SJCRH30 (cell line): Measurements from ENCODE around the gene PTPN1. TPM values are rescaled to one million over a fixed set of nuclear protein-coding genes. Genes with fewer than 3 reads are reported as not detected.

Source experiments
- DNase-seq, 2 experiments: peaks; one replicate each; pipeline ENCODE4 v3.0.0-alpha.2; 2015 to 2020
- H3K27ac ChIP-seq: fragments of 250-450 bp; sonication (Bioruptor Pico); 2 replicates; pipeline ENCODE4 v1.5.1; 2020; ENCODE audit warnings: mild to moderate bottlenecking, moderate library complexity
- H3K27me3 ChIP-seq: fragments of 250-450 bp; sonication (Bioruptor Pico); 2 replicates; pipeline ENCODE4 v1.5.1; 2020; ENCODE audit warnings: mild to moderate bottlenecking, moderate library complexity
- H3K36me3 ChIP-seq: fragments of 250-450 bp; sonication (Bioruptor Pico); 2 replicates; pipeline ENCODE4 v1.5.1; 2020; ENCODE audit warnings: mild to moderate bottlenecking, moderate library complexity
- H3K4me1 ChIP-seq: fragments of 250-450 bp; sonication (Bioruptor Pico); 2 replicates; pipeline ENCODE4 v1.5.1; 2020; ENCODE audit warnings: mild to moderate bottlenecking, moderate library complexity
- H3K4me3 ChIP-seq: fragments of 250-450 bp; sonication (Bioruptor Pico); 2 replicates; pipeline ENCODE4 v1.5.1; 2020; ENCODE audit warnings: mild to moderate bottlenecking, moderate library complexity
- H3K9me3 ChIP-seq: fragments of 250-450 bp; sonication (Bioruptor Pico); replicated peaks from 2 replicates; pipeline ENCODE4 v1.5.1; 2020; ENCODE audit warnings: mild to moderate bottlenecking, moderate library complexity
- total RNA-seq: library from RNA; depleted of rRNA; stranded (reverse); fragments of >200 nt; shearing (Covaris generic); gene quantifications from 2 replicates; pipeline ENCODE4 v1.2.3, GENCODE V29; 2014

Gene PTPN1
- total RNA-seq, 1 experiment from 2014 or later, result 72.3 TPM

DNA sequence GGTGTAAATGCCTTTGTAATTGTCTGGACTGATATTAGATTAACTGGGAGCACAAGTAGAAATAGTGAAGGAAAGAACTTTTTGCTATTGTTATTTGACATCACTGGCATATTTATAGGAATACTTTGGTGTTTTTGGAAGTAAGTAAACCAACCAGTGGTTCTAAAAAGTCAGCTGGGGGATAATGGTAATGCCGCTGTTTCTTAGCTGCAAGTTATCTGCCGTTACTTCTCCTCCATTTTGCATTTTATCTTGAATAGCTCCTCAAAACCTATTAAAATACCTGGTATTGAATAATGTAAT lies 3.8 kb downstream of the PTPN1 start:
- Histone ChIP-seq H3K4me1 (peaks cover 34% of the 10 kb centered on the region), H3K27ac (no peak overlapping the region), H3K27me3 (no peaks in the 10 kb centered on the region), H3K36me3 (no peaks in the 10 kb centered on the region), H3K9me3 (no peaks in the 10 kb centered on the region), H3K4me3 (no peak overlapping the region)
- no peak for DNase-seq

GRCh38 chr20:50514750-50515149 lies 4.6 kb downstream of the PTPN1 start:
- Histone ChIP-seq H3K9me3 (no peaks in the 10 kb centered on the region), H3K4me3 (no peak overlapping the region), H3K36me3 (no peaks in the 10 kb centered on the region), H3K27ac (no peak overlapping the region), H3K27me3 (no peaks in the 10 kb centered on the region), H3K4me1 (peaks cover 30% of the 10 kb centered on the region)
- no peak for DNase-seq

GRCh38 chr20:50515471-50516106 lies 5.4 kb downstream of the PTPN1 start:
- peaks cover 3% of the 10 kb centered on the region; the same call in 1 of the 2 replicates for H3K36me3 ChIP-seq
- H3K9me3 ChIP-seq, result no peaks in the 10 kb centered on the region
- H3K4me1 ChIP-seq, result peaks cover 30% of the 10 kb centered on the region
- H3K27me3 ChIP-seq, result no peaks in the 10 kb centered on the region
- no peak for DNase-seq
- H3K27ac ChIP-seq, result no peak overlapping the region
- no peak overlapping the region for H3K4me3 ChIP-seq

DNA sequence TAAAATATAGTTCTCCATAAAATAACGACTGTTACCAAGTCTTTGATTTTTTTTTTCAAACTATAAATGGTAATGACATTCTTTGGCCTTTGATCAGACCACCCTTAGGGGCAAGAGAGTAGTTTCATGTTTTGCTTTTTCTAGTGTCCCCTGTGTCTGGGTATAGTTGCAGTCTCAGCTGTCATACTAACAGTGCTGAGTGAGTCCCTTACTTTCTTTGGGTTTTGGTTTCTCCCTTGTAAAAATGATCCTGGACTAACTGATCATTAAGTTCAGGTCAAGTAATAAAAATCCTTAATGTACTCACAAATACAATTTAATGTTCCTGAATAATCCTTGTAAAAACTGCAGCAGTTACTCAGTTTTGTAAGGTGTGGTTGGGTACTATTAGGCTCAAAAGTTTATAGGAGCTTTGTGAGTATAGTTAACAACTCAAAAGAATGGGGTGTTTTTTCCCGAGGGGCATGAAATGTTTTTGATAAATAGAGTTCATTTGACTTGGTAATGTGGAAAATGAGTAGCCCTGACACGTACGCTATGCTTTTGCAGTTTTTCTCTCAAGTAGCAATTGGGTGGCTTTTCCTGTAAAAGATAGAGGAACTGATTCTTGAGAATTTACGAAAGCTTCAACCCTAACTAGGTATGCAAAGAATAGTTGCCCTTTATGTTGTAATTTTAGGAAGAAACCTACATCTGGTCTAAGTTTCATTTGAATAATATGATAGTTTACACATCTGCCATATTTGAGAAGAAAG lies 6.2 kb downstream of the PTPN1 start:
- H3K27ac ChIP-seq, result no peak overlapping the region
- H3K4me1 ChIP-seq, result peaks cover 28% of the 10 kb centered on the region
- no peak for DNase-seq
- peaks cover 5% of the 10 kb centered on the region; the same call in 1 of the 2 replicates for H3K36me3 ChIP-seq
- H3K27me3 ChIP-seq, result no peaks in the 10 kb centered on the region
- no peak overlapping the region for H3K4me3 ChIP-seq
- no peaks in the 10 kb centered on the region for H3K9me3 ChIP-seq

DNA sequence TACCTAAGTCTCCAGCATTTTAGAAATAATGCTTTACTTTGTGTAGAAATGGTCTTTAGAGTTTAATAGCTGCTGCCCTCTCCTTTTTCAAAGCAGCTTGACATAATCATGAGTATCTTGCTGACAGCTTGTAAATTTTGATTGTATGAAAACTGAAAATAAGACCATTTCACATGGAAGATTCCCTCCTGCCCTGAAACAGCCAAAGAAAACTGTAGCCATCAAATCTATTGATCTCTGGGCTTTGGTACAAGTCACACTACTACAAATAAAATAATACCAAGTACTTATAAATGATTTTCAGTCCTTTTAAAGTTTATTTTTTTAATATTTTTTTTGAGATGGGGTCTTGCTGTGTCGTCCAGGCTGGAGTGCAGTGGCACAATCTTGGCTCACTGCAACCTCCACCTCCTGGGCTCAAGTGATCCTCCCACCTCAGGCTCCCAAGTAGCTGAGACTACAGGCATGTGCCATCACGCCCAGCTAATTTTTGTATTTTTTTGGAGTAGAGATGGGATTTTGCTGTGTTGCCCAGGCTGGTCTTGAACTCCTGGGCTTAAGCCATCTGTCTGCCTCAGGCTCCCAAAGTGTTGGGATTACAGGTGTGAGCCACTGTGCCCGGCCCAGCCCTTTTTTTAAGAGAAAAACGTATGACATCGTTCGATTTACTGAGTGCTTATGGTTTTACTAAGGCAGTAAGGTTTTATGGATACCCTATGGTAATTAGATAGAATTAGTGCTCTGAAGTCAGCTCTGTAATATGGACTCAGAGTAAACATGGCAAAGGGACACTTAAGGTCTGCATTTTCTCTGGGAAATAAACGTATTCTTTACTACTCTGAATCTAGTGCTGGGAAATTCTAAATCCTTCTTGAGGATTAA lies 7.0 kb downstream of the PTPN1 start:
- peaks cover 20% of the 10 kb centered on the region for H3K4me1 ChIP-seq
- H3K27ac ChIP-seq, result no peak overlapping the region
- no peak for DNase-seq
- H3K36me3 ChIP-seq, result peaks cover 7% of the 10 kb centered on the region; the same call in 1 of the 2 replicates
- no peaks in the 10 kb centered on the region for H3K27me3 ChIP-seq
- no peak overlapping the region for H3K4me3 ChIP-seq
- no peaks in the 10 kb centered on the region for H3K9me3 ChIP-seq

DNA sequence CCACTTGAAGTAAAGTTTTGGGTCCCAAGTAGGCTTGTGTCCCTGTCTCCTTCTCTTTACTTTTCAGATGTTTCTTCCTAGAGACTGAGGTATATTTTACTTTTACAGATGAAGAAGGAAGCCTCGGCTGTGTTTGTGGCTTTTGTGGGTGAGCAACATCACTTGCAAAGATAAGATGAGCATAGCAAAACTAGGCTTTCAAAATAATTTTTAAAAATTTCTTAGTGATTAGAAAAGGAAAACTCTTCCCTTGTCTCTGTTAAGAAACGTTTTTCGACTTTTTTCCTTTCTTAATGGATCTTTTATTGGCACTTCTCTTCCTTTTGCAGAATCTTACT lies 7.6 kb downstream of the PTPN1 start:
- Histone ChIP-seq H3K4me1 (peaks cover 19% of the 10 kb centered on the region), H3K27ac (peak overlapping the region; percentile 0; the same call in 1 of the 2 replicates), H3K4me3 (no peak overlapping the region), H3K27me3 (no peaks in the 10 kb centered on the region), H3K36me3 (peaks cover 7% of the 10 kb centered on the region; the same call in 1 of the 2 replicates), H3K9me3 (no peaks in the 10 kb centered on the region)
- no peak for DNase-seq

GRCh38 chr20:50518270-50518721 lies 8.1 kb downstream of the PTPN1 start:
- Histone ChIP-seq H3K4me3 (no peak overlapping the region), H3K4me1 (peaks cover 19% of the 10 kb centered on the region), H3K27me3 (no peaks in the 10 kb centered on the region), H3K36me3 (peaks cover 7% of the 10 kb centered on the region; the same call in 1 of the 2 replicates), H3K9me3 (no peaks in the 10 kb centered on the region), H3K27ac (peak overlapping the region; percentile 0; the same call in 1 of the 2 replicates)
- DNase-seq, result peak in 1 of 2 experiments; percentile 30

GRCh38 chr20:50519036-50519762 lies 9.0 kb downstream of the PTPN1 start:
- no peak overlapping the region for H3K4me3 ChIP-seq
- H3K27me3 ChIP-seq, result no peaks in the 10 kb centered on the region
- peaks cover 17% of the 10 kb centered on the region for H3K4me1 ChIP-seq
- no peak overlapping the region for H3K27ac ChIP-seq
- peaks cover 7% of the 10 kb centered on the region; the same call in 1 of the 2 replicates for H3K36me3 ChIP-seq
- no peak for DNase-seq
- no peaks in the 10 kb centered on the region for H3K9me3 ChIP-seq

GRCh38 chr20:50520222-50520880 lies 10.2 kb downstream of the PTPN1 start:
- no peaks in the 10 kb centered on the region for H3K9me3 ChIP-seq
- no peaks in the 10 kb centered on the region for H3K27me3 ChIP-seq
- peaks cover 17% of the 10 kb centered on the region for H3K4me1 ChIP-seq
- no peak for DNase-seq
- H3K36me3 ChIP-seq, result peaks cover 7% of the 10 kb centered on the region; the same call in 1 of the 2 replicates
- no peak overlapping the region for H3K4me3 ChIP-seq
- H3K27ac ChIP-seq, result no peak overlapping the region

GRCh38 chr20:50521221-50522052 lies 11.3 kb downstream of the PTPN1 start:
- no peak for DNase-seq
- Histone ChIP-seq H3K36me3 (peaks cover 7% of the 10 kb centered on the region; the same call in 1 of the 2 replicates), H3K27me3 (no peaks in the 10 kb centered on the region), H3K4me3 (no peak overlapping the region), H3K4me1 (peaks cover 17% of the 10 kb centered on the region), H3K9me3 (no peaks in the 10 kb centered on the region), H3K27ac (no peak overlapping the region)

GRCh38 chr20:50522053-50522674 lies 12.0 kb downstream of the PTPN1 start:
- no peak for DNase-seq
- Histone ChIP-seq H3K27me3 (no peaks in the 10 kb centered on the region), H3K27ac (no peak overlapping the region), H3K9me3 (no peaks in the 10 kb centered on the region), H3K36me3 (peaks cover 7% of the 10 kb centered on the region; the same call in 1 of the 2 replicates), H3K4me1 (peaks cover 17% of the 10 kb centered on the region), H3K4me3 (no peak overlapping the region)

DNA sequence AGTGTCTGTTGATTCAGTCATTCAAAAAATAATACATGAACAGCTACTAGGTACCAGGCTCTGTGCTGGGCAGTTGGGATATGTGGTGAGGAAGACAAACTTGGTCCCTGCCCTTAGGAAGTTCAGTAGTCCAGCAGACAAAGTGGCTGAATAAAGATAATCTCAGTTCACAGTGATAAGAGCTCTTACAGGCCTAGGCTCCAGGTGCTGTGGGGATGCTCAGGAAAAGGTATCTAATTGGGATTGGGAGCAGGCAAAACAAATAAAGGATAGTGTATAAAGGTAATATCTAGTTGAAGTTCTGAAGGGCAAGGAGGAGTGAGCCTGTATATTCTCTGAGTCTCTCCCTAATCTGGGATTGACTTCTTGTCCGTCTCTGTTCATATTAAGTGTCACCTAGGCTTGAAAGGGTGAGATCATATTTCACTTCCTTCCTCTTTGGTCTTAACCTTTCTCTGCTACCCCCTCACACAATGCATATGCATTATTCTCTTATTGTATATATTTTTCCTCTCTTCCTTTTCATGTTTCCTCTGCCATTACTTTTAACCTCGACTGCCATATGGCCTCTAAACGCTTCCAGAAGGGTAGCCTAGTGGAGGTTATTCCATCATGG lies 13.5 kb downstream of the PTPN1 start:
- Histone ChIP-seq H3K9me3 (no peaks in the 10 kb centered on the region), H3K4me1 (peaks cover 2% of the 10 kb centered on the region; the same call in 1 of the 2 replicates), H3K27me3 (no peaks in the 10 kb centered on the region), H3K36me3 (peaks cover 10% of the 10 kb centered on the region; the same call in 1 of the 2 replicates), H3K4me3 (no peak overlapping the region), H3K27ac (no peak overlapping the region)
- no peak for DNase-seq
